Activated T-helper 2 cell treated with anti-CD3 and anti-CD28 coated beads, Interferon-gamma antibody, Interleukin-2, Interleukin-4, amounts not matched to agents 10 μg/mL and 5 μg/mL and 100 μg/mL, durations not matched to agents 14 hours and 24 hours and 36 hours (primary cell): Measurements from ENCODE around the gene ADCY9. TPM values are rescaled to one million over a fixed set of nuclear protein-coding genes. Genes with fewer than 3 reads are reported as not detected.

ENCODE experiments used
- DNase-seq: peaks from one replicate; pipeline ENCODE4 v3.0.0; 2021; ENCODE audit warnings: low spot score
- H3K27ac Mint-ChIP-seq: one replicate; pipeline ENCODE4 v1.8.0; 2021; ENCODE audit warnings: mixed read lengths
- H3K27me3 Mint-ChIP-seq: one replicate; pipeline ENCODE4 v1.8.0; 2021; ENCODE audit warnings: low read depth, mixed read lengths
- H3K36me3 Mint-ChIP-seq: one replicate; pipeline ENCODE4 v1.8.0; 2021; ENCODE audit warnings: low read depth, mixed read lengths
- H3K4me1 Mint-ChIP-seq: one replicate; pipeline ENCODE4 v1.8.0; 2021; ENCODE audit warnings: low read depth, mixed read lengths
- H3K4me3 Mint-ChIP-seq: one replicate; pipeline ENCODE4 v1.8.0; 2021; ENCODE audit warnings: low read depth, mild to moderate bottlenecking, moderate library complexity, mixed read lengths
- H3K9me3 Mint-ChIP-seq: one replicate; pipeline ENCODE4 v1.8.0; 2021; ENCODE audit warnings: mixed read lengths
- intact Hi-C: fragments of 100-400 bp; cut with micrococcal nuclease; formaldehyde crosslinking; loops from one replicate; pipeline ENCODE4 v1.15.1; 2023
- total RNA-seq: library from RNA; stranded (reverse); gene quantifications from 2 replicates; pipeline ENCODE4 v1.2.3, GENCODE V29; 2022

ADCY9 gene
- total RNA-seq, 1 donor from 2014 or later = 7.7 TPM

GRCh38 chr16:3915426-3916260 lies 200.6 kb downstream of the ADCY9 start:
- H3K36me3 Mint-ChIP-seq = no peaks in the 10 kb centered on the region
- DNase-seq = no peak
- H3K27me3 Mint-ChIP-seq = no peaks in the 10 kb centered on the region
- no peaks in the 10 kb centered on the region for H3K4me1 Mint-ChIP-seq
- intact Hi-C loops = no loop called here
- H3K9me3 Mint-ChIP-seq = peaks cover 13% of the 10 kb centered on the region
- no peak overlapping the region for H3K27ac Mint-ChIP-seq
- H3K4me3 Mint-ChIP-seq = no peak overlapping the region

GRCh38 chr16:3912897-3913296 lies 203.3 kb downstream of the ADCY9 start:
- intact Hi-C loops = no loop called here
- DNase-seq = no peak
- H3K27ac Mint-ChIP-seq = no peak overlapping the region
- H3K9me3 Mint-ChIP-seq = no peaks in the 10 kb centered on the region
- H3K4me1 Mint-ChIP-seq = no peaks in the 10 kb centered on the region
- no peaks in the 10 kb centered on the region for H3K27me3 Mint-ChIP-seq
- H3K36me3 Mint-ChIP-seq = no peaks in the 10 kb centered on the region
- no peak overlapping the region for H3K4me3 Mint-ChIP-seq

Other genes starting within 250 kb of the ADCY9 start
- 45.2 and 53.1 TPM in 2 replicates for gene CREBBP, start 235.7 kb downstream of the ADCY9 start, total RNA-seq
- not detected in 2 replicates for gene SRL, start 125.6 kb upstream of the ADCY9 start, total RNA-seq
- gene TFAP4, start 156.6 kb upstream of the ADCY9 start, total RNA-seq = 40.4 and 41.9 TPM in 2 replicates
- gene GLIS2, start 199.6 kb upstream of the ADCY9 start, total RNA-seq = 2.1 and 2.5 TPM in 2 replicates
- 73.1 and 73.8 TPM in 2 replicates for gene PAM16, start 234.9 kb upstream of the ADCY9 start, total RNA-seq